Activated CD4-positive, alpha-beta memory T cell treated with anti-CD3 and anti-CD28 coated beads, Interleukin-2, amount 10 ng/mL, durations not matched to agents 7 days and 5 days (primary cell): ENCODE results near the gene SIRT6. TPM values are rescaled to one million over a fixed set of nuclear protein-coding genes. Genes with fewer than 3 reads are reported as not detected.
"Not testable (repeated sequence)": the region's sequence is repeated elsewhere in the genome, so short reads cannot be mapped to it uniquely, and the experiment has no call there.

Source experiments
- CTCF ChIA-PET: fragments of 350-600 bp; sonication (Branson Sonifier 250); formaldehyde crosslinking; loops from one replicate; lab custom pipeline; 2021; ENCODE audit warnings: antibody characterized with exemption, inconsistent platforms; lab: Charles Lee
- POLR2A ChIA-PET: fragments of 350-600 bp; sonication (Branson Sonifier 250); formaldehyde crosslinking; loops from one replicate; lab custom pipeline; 2021; ENCODE audit warnings: antibody characterized with exemption; lab: Charles Lee
- DNase-seq: peaks from one replicate; pipeline ENCODE4 v3.0.0-alpha.2; 2020
- H3K27ac Mint-ChIP-seq: one replicate; pipeline ENCODE4 v1.8.0; 2021; ENCODE audit warnings: mild to moderate bottlenecking, mixed read lengths
- H3K27me3 Mint-ChIP-seq: one replicate; pipeline ENCODE4 v1.8.0; 2021; ENCODE audit warnings: mixed read lengths
- H3K36me3 Mint-ChIP-seq: one replicate; pipeline ENCODE4 v1.8.0; 2021; ENCODE audit warnings: low read depth, mixed read lengths
- H3K4me1 Mint-ChIP-seq: one replicate; pipeline ENCODE4 v1.8.0; 2021; ENCODE audit warnings: mixed read lengths
- H3K4me3 Mint-ChIP-seq: one replicate; pipeline ENCODE4 v1.8.0; 2021; ENCODE audit warnings: mild to moderate bottlenecking, mixed read lengths
- H3K9me3 Mint-ChIP-seq: one replicate; pipeline ENCODE4 v1.8.0; 2021; ENCODE audit warnings: mixed read lengths
- total RNA-seq, 2 experiments: library from RNA; stranded (reverse); gene quantifications; one replicate each; pipeline ENCODE4 v1.2.3, GENCODE V29; 2021

Gene SIRT6
- total RNA-seq, 2 experiments from 2014 or later = 37.0 to 37.7 TPM

DNA sequence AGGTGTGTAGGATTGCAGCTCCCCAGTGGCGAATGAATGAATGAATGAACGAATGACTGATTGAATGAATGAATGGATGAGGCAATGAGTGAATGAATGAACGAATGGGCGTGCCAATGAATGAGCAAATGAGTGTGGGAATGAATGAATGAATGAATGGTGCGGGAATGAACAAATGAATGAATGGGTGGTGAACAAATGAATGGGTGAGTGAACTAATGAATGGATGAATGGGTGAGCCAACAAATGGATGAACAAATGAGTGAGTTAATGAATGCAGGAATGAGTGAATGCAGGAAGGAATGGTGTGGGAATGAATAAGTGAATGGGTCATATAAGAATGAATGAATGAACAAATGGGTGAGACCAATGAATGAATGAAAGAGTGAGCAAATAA is 14.9 kb upstream of the SIRT6 start:
- H3K27ac Mint-ChIP-seq = no peak overlapping the region

DNA sequence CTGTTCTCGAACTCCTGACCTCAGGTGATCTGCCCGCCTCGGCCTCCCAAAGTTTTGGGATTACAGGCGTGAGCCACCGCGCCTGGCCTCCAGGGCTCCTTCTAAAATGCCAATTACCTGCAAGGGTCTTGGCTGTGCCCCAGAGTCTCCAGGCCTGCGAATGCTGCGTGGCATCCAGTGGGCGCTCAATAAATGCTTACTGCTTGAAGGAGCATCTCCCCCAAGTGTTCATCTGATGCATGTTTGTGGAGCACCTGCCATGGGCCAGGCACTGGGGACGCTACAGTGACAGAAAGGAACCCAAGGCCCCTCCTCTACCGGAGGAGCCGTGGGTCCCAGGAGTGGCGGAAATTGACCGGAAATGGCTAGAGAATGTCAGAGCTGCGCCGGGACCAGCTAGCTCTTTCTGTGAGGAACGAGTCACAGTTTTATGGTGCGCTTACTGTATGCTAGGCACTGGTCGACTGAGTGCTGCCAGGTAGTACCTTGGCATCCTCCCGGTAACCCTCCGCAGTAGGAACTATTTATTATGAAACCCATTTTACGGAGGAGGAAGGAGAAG is 14.3 kb upstream of the SIRT6 start:
- Mint-ChIP-seq H3K4me3 (no peak overlapping the region), H3K9me3 (peaks cover 10% of the 10 kb centered on the region), H3K27ac (no peak overlapping the region), H3K4me1 (peaks cover 8% of the 10 kb centered on the region), H3K36me3 (peaks cover 10% of the 10 kb centered on the region), H3K27me3 (peaks cover 27% of the 10 kb centered on the region)
- DNase-seq = no peak
- ChIA-PET POLR2A (no interaction called here), CTCF (no interaction called here)

More for the DNA sequence above, 14.9 kb upstream of the SIRT6 start:
- CTCF ChIA-PET = no interaction called here
- peaks cover 10% of the 10 kb centered on the region for H3K9me3 Mint-ChIP-seq
- DNase-seq = no peak
- H3K36me3 Mint-ChIP-seq = peaks cover 10% of the 10 kb centered on the region
- POLR2A ChIA-PET = no interaction called here
- H3K4me3 Mint-ChIP-seq = no peak overlapping the region
- H3K4me1 Mint-ChIP-seq = peaks cover 8% of the 10 kb centered on the region
- H3K27me3 Mint-ChIP-seq = peaks cover 29% of the 10 kb centered on the region

DNA sequence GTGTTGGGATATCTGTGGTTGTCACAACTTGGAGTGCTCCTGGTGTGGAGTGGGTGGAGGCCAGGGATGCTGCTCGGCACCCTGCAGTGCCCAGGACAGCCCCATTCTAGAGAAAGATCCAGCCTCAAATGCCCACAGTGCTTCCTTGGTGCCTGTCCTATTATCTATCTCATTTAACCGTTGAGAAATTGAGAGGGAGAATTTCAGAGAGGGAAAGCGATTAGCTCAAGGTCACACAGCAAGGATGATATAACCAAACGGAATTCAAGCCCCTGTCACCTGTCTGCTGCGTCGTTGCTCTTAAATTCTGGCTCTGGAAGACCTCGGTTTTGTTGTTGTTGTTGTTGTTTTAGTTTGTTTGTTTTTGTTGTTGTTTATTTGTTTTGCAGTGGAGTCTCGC is 13.6 kb upstream of the SIRT6 start:
- H3K4me1 Mint-ChIP-seq = peaks cover 8% of the 10 kb centered on the region
- H3K9me3 Mint-ChIP-seq = peaks cover 10% of the 10 kb centered on the region
- no peak for DNase-seq
- CTCF ChIA-PET = no interaction called here
- POLR2A ChIA-PET = no interaction called here
- no peak overlapping the region for H3K4me3 Mint-ChIP-seq
- no peak overlapping the region for H3K27ac Mint-ChIP-seq
- H3K27me3 Mint-ChIP-seq = peaks cover 27% of the 10 kb centered on the region
- peaks cover 10% of the 10 kb centered on the region for H3K36me3 Mint-ChIP-seq

DNA sequence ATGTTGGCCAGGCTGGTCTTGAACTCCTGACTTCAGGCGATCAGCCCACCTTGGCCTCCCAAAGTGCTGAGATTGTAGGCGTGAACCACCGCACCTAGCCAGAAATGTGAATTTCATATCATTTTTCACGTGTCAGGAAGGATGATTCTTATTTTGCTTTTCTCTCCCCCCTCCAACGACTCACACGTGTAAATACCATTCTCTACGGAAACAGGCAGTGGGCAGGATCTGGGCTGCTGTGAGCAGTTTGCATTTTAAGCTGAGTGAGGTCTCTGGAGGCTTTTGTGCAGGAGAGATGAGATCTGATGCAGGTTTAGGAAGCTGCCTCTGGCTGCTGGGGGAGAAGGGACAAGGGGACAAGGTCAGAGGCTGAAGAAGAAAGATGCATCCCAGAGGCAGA is 12.0 kb upstream of the SIRT6 start:
- no peak overlapping the region for H3K4me3 Mint-ChIP-seq
- H3K36me3 Mint-ChIP-seq = peaks cover 10% of the 10 kb centered on the region
- POLR2A ChIA-PET = no interaction called here
- no peak for DNase-seq
- peaks cover 8% of the 10 kb centered on the region for H3K4me1 Mint-ChIP-seq
- CTCF ChIA-PET = interaction anchor here (1.1 kb wide), 1 partner anchor 8 kb away, joined by 3 read pairs; no protein-coding TSS in a partner anchor
- H3K9me3 Mint-ChIP-seq = peaks cover 10% of the 10 kb centered on the region
- no peak overlapping the region for H3K27ac Mint-ChIP-seq
- H3K27me3 Mint-ChIP-seq = peaks cover 24% of the 10 kb centered on the region

DNA sequence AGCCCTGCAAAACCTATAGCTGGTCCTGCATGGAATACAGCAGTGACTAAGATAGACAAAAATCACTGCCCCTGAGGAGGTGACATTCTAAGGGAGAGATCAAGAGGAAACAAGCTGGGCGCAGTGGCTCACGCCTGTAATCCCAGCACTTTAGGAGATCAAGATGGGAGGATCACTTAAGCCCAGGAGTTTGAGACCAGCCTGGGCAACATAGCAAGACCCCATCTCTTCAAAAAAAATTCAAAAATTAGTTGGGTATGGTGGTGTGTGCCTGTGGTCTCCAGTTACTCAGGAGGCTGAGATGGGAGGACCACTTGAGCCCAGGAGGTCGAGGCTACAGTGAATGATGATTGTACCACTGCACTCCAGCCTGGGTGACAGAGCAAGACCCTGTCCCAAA is 10.2 kb upstream of the SIRT6 start:
- H3K36me3 Mint-ChIP-seq, H3K9me3 Mint-ChIP-seq, CTCF ChIA-PET, DNase-seq, H3K27ac Mint-ChIP-seq, POLR2A ChIA-PET, H3K4me3 Mint-ChIP-seq, H3K4me1 Mint-ChIP-seq: not testable (repeated sequence)
- peaks cover 13% of the 10 kb centered on the region for H3K27me3 Mint-ChIP-seq

DNA sequence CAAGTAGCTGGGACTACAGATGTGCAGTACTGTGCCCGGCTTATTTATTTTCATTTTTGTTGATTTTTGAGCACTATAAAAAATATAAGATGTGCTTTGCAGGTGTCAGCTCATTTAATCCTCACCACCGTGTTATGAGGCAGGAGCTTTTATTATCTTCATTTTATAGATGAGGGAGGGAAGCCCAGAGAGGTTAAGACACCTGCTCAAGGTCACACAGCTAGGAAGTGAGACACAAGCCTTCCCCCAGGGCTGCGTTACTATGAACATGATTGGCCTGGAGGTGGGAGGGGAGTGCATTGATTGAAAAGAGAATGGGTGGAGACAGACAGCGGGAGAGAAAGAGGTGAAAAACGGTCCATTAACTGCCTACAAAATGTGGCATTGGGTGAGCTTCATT is 7.3 kb upstream of the SIRT6 start:
- Mint-ChIP-seq H3K4me1 (no peaks in the 10 kb centered on the region), H3K27ac (no peak overlapping the region), H3K9me3 (no peaks in the 10 kb centered on the region), H3K4me3 (no peak overlapping the region), H3K36me3 (no peaks in the 10 kb centered on the region), H3K27me3 (peaks cover 9% of the 10 kb centered on the region)
- ChIA-PET POLR2A (no interaction called here), CTCF (interaction anchor here (0.6 kb wide), 1 partner anchor 49 kb away, joined by 3 read pairs; no protein-coding TSS in a partner anchor)
- no peak for DNase-seq

DNA sequence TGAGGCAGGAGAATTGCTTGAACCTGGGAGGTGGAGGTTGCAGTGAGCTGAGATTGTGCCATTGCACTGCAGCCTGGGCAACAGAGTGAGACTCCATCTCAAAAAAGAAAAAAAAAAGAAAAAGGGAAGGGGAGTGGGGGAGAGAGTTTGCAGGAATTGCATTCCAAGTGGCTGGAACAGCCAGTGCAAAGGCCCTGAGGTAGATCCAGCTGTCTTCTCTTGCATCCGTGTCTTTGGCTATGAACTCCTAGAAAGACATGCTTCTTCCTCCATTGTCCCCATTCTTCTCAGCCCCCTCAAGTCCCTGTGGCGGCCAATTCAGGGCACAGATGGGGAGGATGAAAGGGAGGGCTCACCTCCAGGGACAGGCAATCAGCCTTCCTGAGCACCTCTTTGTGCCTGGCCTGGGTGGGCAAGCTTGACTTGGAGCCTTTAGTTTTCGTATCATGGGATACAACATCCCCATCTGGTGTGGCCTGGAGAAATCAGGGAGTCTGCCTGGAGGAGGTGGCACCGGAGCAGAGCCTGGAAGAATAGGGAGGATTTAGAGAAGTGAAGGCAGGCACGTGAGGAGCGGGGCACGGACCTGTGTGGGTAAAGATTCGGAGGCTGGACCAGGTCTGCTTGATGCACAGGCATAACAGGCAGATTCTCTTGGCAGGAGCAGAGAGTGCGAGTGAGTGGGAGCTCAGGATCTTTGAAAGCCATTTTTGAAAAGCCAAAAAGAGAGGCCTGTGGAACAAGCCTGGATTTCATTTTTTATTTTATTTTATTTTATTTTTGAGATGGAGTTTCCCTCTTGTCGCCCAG is 5.2 kb upstream of the SIRT6 start:
- ChIA-PET POLR2A (no interaction called here), CTCF (interaction anchor here (0.7 to 1.3 kb wide), 2 partner anchors 14 to 351 kb away, joined by 3 read pairs; no protein-coding TSS in a partner anchor)
- DNase-seq = no peak
- Mint-ChIP-seq H3K9me3 (no peaks in the 10 kb centered on the region), H3K4me1 (peaks cover 10% of the 10 kb centered on the region), H3K27ac (no peak overlapping the region), H3K4me3 (no peak overlapping the region), H3K36me3 (peaks cover under 1% of the 10 kb centered on the region), H3K27me3 (peaks cover 4% of the 10 kb centered on the region)

DNA sequence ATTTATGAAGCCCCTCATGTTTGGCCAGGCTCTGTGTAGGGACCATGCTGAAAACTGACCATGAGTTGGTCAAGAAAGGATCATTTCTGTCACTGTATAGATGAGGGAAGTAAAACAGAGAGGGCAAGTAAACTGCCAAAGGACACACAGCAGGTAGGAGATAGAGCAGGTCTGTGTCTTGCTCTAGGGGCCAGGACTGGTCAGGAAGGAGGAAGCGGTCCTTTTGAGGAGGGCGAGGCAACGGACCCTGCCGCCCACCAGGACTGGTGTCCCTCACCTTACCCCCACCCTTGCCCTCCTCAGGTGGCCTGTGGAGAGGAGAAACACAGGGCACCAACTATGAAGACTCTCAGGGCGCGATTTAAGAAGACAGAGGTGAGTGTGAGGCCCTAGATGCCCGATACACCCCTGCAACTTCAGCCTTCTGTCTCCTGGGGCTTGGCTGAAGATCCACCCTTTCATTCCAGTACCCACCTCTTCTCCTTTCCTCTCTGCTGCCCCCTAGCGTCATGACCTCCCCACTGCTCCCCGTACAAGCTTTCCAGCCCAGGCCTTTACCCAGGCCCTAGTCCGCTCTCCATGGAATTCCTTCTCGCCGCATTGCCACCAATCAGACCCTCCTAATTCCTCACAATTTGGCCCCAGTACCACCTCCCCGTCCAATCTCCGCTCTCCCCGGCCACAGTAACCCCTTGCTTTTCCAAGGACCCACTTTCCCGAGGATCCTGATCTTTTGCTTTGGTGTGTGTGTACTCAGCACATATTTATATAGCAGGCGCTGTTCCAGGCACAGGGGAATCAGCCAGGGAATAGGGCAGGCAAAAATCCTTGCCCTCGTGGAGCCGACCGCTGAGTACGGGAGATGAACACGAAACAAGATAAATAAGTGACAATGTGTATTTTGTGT is 4.0 kb upstream of the SIRT6 start:
- H3K9me3 Mint-ChIP-seq = no peaks in the 10 kb centered on the region
- ChIA-PET POLR2A (no interaction called here), CTCF (interaction anchor here (0.6 to 1.6 kb wide), 4 partner anchors 8 to 215 kb away, joined by 3 to 5 read pairs (median 3); no protein-coding TSS in a partner anchor)
- peaks cover 6% of the 10 kb centered on the region for H3K36me3 Mint-ChIP-seq
- DNase-seq = peak; percentile 82
- H3K4me3 Mint-ChIP-seq = no peak overlapping the region
- H3K27me3 Mint-ChIP-seq = peaks cover 4% of the 10 kb centered on the region
- H3K27ac Mint-ChIP-seq = no peak overlapping the region
- peaks cover 18% of the 10 kb centered on the region for H3K4me1 Mint-ChIP-seq

DNA sequence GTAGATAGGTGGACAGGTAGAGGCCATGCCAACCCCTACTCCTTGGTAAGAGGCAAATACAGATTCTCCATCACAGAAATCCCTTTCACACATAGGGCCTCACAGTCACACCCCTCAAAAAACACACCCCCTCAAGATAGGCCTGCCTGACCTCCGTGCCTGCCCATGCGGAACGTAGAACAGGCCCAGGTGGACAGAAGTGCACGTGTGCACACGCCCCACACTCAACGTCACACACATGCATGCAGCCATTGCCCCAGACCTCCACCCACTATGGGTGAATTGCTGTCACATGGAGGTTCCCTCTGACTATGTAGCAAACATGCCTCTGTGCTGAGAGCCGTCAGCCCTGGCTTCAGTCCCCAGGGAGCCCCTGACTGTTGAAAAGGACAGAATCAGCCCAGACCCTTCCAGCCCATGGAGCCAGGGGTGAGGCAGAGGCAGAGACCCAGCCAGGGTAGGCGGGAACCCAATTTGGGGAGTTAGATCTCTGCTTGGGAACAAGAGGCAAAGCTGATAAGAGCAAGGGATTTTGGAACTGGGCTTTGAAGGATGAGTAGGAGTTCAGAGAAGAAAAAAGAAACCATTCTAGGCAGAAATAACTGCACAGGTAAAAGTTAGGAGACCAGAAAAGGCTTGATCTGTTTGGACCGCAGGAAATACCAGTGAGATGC is 3.2 kb upstream of the SIRT6 start:
- CTCF ChIA-PET = interaction anchor here (1.6 kb wide), 1 partner anchor 198 kb away, joined by 5 read pairs; no protein-coding TSS in a partner anchor
- no peak overlapping the region for H3K27ac Mint-ChIP-seq
- peaks cover 4% of the 10 kb centered on the region for H3K27me3 Mint-ChIP-seq
- H3K9me3 Mint-ChIP-seq = no peaks in the 10 kb centered on the region
- DNase-seq = no peak
- POLR2A ChIA-PET = no interaction called here
- H3K36me3 Mint-ChIP-seq = peaks cover 6% of the 10 kb centered on the region
- no peak overlapping the region for H3K4me3 Mint-ChIP-seq
- peaks cover 26% of the 10 kb centered on the region for H3K4me1 Mint-ChIP-seq

DNA sequence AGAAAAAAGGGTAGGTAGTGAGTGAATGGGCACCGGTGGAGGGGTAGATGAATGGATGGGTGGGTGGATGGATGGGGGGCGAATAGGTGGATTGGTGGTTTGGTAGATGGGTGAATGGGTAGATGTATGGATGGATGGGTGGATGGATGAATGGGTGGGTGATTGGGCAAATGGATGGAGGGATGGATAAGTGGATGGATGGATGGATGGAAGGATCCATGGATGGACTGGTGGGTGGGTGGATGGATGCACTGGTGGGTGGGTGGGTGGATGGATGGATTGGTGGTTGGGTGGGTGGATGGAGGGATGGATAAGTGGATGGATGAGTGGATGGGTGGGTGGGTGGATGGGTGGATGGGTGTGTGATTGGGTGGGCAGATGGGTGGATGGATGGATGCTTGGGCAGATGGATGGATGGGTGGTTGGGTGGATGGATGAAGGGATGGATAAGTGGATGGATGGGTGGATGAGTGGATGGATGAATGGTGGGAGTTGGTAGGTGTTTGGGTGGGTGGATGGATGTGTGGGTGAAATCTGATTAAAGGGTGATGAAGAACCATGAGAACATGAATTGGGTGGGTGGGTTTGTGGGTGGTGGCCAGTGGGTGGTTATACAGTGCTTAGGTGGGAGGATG is 2.5 kb upstream of the SIRT6 start:
- Mint-ChIP-seq H3K27ac (no peak overlapping the region), H3K36me3 (peaks cover 11% of the 10 kb centered on the region), H3K4me1 (peaks cover 32% of the 10 kb centered on the region), H3K27me3 (peaks cover 4% of the 10 kb centered on the region), H3K9me3 (no peaks in the 10 kb centered on the region), H3K4me3 (peak overlapping the region; percentile 39)
- no peak for DNase-seq
- ChIA-PET CTCF (interaction anchor here (1.4 kb wide), 1 partner anchor 45 kb away, joined by 5 read pairs; no protein-coding TSS in a partner anchor), POLR2A (no interaction called here)

DNA sequence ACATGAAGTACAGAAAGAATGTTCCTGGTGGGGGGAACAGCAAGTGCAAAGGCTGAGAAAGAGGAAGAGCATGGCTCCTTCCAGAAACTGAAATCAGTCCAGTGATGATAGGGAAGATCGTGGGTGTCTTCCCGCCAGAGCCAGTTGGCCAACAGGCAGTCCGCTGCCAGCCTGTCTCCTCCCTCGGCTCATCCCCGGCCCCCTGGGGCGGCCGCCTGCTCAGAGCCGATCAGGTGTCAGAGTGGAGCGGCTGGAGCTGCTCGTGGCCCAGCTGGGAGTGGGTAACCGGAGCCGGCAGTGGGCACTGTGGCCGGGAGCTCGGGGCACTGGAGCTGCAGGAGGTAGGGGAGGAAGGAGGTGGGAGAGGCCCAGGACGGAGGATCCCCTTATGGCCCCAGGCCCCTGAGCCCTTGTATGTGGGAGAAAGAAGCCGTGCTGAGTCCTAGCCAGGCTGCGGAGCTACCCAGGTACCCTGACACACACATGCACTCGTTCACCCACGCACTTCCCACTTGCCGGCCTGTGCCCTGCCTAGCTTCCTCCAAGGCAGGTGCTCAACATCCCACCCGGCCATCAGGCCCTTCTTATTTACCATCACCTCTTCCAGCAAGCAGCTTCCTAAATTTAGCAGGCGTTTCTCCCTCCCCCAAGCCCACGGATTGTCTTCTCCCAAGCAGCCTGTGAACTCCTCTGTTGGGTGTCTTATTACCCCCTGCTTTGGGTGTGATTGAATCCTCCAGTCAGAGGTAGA is 1.8 kb upstream of the SIRT6 start:
- peaks cover 39% of the 10 kb centered on the region for H3K4me1 Mint-ChIP-seq
- peaks cover 4% of the 10 kb centered on the region for H3K27me3 Mint-ChIP-seq
- H3K4me3 Mint-ChIP-seq = peak overlapping the region; percentile 57
- no peak overlapping the region for H3K27ac Mint-ChIP-seq
- ChIA-PET CTCF (interaction anchor here (1.4 kb wide), 1 partner anchor 44 kb away, joined by 5 read pairs; no protein-coding TSS in a partner anchor), POLR2A (no interaction called here)
- no peaks in the 10 kb centered on the region for H3K9me3 Mint-ChIP-seq
- DNase-seq = no peak
- H3K36me3 Mint-ChIP-seq = peaks cover 17% of the 10 kb centered on the region
